Measurements from ENCODE around the gene OGA.

The OGA gene

DNA sequence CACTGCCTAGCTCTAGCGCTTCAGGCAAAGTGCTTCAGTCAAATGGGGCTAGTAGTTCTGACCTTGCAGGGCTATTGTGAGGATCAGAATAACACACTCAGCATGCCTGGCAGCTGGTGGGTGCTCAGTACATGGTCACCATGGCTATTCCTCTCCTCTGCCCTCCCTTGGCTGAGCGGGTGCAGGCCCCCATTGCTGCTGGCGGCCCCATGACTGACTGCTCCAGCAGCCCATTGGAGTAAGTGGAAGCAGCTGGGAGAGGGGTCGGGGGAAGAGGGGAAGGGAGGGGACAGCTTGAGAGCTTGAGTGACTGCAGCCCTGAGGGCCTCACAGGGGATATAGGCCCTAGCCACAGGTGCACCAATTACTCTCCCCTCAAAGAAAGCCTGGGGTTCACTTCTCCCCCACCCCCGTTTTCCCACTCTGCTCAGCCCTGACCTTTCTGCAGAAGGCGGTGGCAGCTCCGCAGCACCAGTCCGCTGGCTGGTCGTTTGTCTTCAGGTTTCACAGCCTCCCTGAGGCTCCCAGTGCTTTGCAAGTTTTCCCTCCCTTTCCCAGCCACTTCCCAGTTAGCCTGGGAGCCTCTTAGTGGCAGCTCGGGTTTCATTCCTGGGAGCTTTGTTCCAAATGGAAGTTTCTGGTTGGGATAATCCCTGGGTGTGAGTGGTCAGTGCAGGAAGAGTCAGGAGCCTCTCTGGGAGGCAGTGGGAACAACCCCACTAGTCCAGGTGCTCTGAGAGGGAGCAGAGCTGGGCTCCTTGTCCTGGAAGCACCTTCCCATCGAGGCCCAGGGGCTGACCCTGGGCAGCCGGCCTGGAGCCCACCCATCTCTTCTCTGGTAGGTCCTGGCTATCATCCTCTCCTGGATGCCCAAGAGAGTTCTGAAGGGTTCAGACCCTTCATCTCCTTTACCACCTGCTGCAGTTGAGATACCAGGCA, 58.7 kb downstream of the OGA start:
- no peak for DNase-seq (ENCODE audit: low read depth)

- DNase-seq (ENCODE audit: low read depth): no peak
Observed at GRCh38 chr10:101758858-101759257, 59.4 kb downstream of the OGA start.

GRCh38 chr10:101752241-101752640, 66.0 kb downstream of the OGA start:
- no peak for DNase-seq (ENCODE audit: low read depth)

GRCh38 chr10:101749047-101750016, 68.9 kb downstream of the OGA start:
- no peak for DNase-seq (ENCODE audit: low read depth)

GRCh38 chr10:101748496-101748895, 69.7 kb downstream of the OGA start:
- DNase-seq (ENCODE audit: low read depth): no peak

GRCh38 chr10:101745074-101745696, 73.1 kb downstream of the OGA start:
- no peak for DNase-seq (ENCODE audit: low read depth)

GRCh38 chr10:101744267-101744666, 74.0 kb downstream of the OGA start:
- DNase-seq (ENCODE audit: low read depth): no peak

- no peak for DNase-seq (ENCODE audit: low read depth)
Observed at GRCh38 chr10:101741938-101742337, 76.3 kb downstream of the OGA start.

GRCh38 chr10:101736666-101737065, 81.6 kb downstream of the OGA start:
- no peak for DNase-seq (ENCODE audit: low read depth)
